ENCODE measurements around the gene FBXL12.
"Not testable (repeated sequence)": the region's sequence is repeated elsewhere in the genome, so short reads cannot be mapped to it uniquely, and the experiment has no call there.

The FBXL12 gene, protein sequence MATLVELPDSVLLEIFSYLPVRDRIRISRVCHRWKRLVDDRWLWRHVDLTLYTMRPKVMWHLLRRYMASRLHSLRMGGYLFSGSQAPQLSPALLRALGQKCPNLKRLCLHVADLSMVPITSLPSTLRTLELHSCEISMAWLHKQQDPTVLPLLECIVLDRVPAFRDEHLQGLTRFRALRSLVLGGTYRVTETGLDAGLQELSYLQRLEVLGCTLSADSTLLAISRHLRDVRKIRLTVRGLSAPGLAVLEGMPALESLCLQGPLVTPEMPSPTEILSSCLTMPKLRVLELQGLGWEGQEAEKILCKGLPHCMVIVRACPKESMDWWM

DNA sequence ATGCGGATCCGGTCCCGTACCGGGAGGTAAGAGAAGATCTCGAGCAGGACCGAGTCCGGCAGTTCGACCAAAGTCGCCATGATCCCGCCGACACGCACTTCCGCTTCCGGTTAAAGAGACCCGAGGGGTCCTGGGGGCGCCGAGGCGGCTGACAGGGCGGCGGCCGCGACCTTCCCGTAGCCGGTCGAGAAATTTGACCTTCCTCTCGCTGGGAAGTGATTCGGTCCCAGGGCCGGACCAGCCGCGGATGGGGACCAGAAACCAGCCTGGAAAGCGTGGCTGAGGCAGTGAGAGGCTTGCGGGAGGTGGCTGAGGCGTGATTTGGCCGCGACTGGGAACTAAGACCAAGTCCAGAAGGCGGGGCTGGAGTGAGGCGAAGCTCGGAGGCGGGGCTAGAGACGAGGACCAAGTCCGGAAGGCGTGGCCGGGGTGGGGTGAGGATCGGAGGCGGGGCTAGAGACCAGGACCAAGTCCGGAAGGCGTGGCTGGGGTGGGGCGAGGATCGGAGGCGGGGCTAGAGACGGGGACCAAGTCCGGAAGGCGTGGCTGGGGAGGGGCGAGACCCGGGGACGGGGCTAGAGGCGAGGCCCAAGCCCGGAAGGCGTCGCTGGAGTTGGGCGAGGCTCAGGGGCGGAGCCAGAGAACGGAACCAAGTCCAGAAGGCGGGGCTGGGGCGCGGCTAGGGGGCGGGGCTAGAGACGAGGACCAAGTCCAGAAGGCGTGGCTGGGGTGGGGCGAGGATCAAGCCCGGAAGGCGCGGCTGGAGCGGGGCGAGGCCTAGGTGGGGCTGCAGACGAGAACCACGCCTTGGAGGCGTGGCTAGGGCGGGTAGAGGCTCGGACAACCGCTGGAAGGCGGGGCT lies at the start of gene FBXL12:
Gene FBXL12, minus strand, starts transcription at position 346 of the 862 bp plus-strand sequence. Its CDS starts 266 bp downstream, at position 80.
- peak; percentile 100 for DNase-seq (ENCODE audit: low read depth in 3 of 3, low spot score in 1 of 3)

GRCh38 chr19:9865732-9866501 lies 47.0 kb upstream of the FBXL12 start:
- DNase-seq (ENCODE audit: low read depth in 3 of 3, low spot score in 1 of 3) = peak in 1 of 3 donors; percentile 19

DNA sequence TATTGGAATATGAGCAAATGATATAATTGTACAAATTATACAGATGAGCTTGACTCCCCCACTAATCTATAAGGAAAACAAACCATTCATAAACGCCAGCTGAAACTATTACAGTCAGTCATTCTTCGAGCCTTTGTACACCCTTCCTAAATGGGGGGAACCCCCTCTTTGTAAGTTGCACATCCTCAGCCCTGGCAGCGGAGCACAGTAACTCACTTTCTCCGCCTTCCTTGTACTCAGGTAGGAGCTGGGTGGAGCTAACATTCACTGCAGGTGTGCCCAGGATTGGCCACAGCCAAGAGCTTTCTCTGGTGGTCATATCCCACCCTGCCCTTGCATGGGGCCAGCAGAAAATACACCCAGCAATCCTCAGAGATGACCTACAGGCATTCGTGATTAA lies 44.9 kb upstream of the FBXL12 start:
- DNase-seq (ENCODE audit: low read depth in 3 of 3, low spot score in 1 of 3) = no peak

- DNase-seq (ENCODE audit: low read depth in 3 of 3, low spot score in 1 of 3) = no peak
Measured at GRCh38 chr19:9862938-9863337, 44.1 kb upstream of the FBXL12 start.

GRCh38 chr19:9861503-9861902 lies 42.6 kb upstream of the FBXL12 start:
- no peak for DNase-seq (ENCODE audit: low read depth in 3 of 3, low spot score in 1 of 3)

DNA sequence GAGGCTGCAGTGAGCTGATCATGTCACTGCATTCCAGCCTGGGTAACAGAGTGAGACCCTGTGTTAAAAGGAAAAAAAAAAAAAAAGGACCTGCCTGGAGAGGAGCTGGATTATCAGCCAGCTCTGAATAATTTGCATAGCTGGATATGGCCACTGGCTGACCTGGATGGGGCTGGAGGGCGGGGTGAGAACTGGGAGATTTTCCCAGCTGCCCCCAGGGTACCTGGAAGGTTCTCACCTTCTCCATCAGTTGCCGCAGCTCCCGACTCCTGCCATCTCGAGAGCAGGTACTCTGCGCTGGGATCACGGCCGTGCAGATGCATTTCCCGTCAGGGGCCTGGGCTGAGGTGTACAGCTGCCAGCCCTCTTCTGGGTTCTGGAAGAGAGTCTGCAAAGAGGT lies 41.5 kb upstream of the FBXL12 start:
- DNase-seq (ENCODE audit: low read depth in 3 of 3, low spot score in 1 of 3) = no peak

DNA sequence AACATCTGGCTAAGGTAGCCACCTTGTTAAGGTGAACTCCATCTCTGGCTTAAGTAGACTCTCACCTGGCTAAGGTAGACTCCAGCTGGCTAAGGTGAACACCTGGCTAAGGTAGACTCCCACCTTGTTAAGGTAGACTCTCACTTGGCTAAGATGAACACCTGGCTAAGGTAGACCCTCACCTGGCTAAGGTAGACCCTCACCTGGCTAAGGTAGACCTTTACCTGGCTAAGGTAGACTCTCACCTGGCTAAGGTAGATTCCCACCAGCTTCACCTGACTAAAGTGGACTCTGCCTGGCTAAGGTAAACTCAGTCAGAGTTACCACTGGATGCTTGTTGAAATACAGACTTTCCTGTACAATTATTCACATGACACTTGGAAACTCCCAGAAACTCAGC lies 39.9 kb upstream of the FBXL12 start:
- no peak for DNase-seq (ENCODE audit: low read depth in 3 of 3, low spot score in 1 of 3)

GRCh38 chr19:9857920-9858746 lies 39.3 kb upstream of the FBXL12 start:
- no peak for DNase-seq (ENCODE audit: low read depth in 3 of 3, low spot score in 1 of 3)

DNA sequence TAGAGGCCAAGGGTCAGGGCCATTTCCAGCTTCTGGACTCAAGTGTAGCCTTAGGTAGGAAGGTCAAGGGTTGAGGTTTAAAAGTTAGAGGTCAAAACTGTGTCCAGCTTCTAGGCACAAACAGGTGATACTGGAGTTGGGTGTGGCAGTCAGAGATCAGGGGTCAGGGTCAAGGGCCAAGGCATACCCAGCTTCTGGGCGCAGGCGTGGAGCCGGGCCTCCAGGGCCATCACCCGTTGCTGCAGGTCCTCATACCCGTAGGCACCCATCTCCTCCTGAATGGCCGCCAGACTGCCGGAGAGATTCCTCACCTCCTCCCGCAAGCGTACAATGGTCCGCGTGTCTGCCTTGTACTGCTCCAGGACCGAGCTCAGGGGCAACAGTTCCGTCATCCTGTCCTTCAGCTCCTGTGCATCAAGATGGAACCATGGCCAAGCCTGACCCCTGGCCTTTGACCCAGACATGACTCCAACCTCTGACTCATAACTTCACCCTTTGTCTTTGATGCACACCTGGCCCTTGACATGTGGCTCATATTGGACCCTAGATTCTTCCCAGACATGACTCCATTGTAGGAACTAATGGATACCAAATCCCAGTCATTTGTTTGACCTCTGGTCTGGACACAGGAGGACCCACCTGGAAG lies 38.3 kb upstream of the FBXL12 start:
- DNase-seq (ENCODE audit: low read depth in 3 of 3, low spot score in 1 of 3) = no peak

DNA sequence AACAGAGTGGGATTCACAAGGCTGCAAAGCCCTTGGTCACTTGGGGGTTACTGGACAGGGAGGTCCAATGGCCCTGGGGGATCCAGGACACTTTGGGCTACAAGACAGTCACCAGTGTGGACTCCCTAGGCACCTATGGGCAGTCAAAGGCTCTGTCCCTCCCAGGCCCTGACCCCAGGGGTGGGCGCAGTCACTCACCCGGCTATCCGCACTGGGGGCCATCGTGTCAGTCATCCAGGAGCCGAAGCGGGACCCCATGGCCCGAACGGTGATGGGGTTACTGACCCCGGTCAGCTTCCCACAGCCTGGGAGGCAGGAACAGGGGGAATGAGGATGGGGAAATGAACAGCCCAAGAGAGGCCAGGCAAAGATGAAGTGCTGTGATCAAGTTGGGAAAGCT lies 37.7 kb upstream of the FBXL12 start:
- no peak for DNase-seq (ENCODE audit: low read depth in 3 of 3, low spot score in 1 of 3)

DNA sequence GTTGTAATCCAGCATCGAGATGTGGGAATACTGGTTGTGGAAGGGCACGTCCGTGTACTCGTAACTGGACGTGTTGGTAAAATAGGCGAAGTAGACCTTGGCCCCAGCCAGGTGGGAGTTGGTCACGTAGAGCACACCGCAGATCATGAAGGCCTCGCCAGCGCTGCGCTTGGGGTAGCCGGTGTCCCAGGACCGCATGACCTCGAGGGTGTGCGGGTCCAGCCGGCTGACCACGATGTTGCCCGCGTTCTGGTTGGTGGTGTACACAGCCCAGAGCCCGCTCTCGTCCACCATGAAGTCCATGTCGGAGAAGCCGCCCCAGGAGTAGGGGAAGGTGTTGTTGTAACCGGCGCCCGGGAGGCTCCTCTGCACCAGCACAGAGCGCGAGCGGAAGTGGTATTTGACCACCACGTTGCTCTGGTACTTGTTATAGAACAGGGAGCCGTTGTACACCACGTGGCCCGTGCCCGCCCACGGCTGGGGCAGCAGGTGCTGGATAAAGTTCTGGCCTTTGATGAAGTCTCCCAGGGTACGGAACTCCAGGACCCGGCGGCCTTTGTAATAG lies 35.5 kb upstream of the FBXL12 start:
- DNase-seq (ENCODE audit: low read depth in 3 of 3, low spot score in 1 of 3) = no peak

GRCh38 chr19:9850235-9850959 lies 31.5 kb upstream of the FBXL12 start:
- no peak for DNase-seq (ENCODE audit: low read depth in 3 of 3, low spot score in 1 of 3)

GRCh38 chr19:9849791-9850190 lies 30.9 kb upstream of the FBXL12 start:
- no peak for DNase-seq (ENCODE audit: low read depth in 3 of 3, low spot score in 1 of 3)

- no peak for DNase-seq (ENCODE audit: low read depth in 3 of 3, low spot score in 1 of 3)
Measured at GRCh38 chr19:9848762-9849161, 29.9 kb upstream of the FBXL12 start.

- no peak for DNase-seq (ENCODE audit: low read depth in 3 of 3, low spot score in 1 of 3)
Measured at GRCh38 chr19:9848060-9848459, 29.2 kb upstream of the FBXL12 start.

GRCh38 chr19:9847087-9847671 lies 28.3 kb upstream of the FBXL12 start:
- DNase-seq (ENCODE audit: low read depth in 3 of 3, low spot score in 1 of 3) = peak in 1 of 3 donors; percentile 27

DNA sequence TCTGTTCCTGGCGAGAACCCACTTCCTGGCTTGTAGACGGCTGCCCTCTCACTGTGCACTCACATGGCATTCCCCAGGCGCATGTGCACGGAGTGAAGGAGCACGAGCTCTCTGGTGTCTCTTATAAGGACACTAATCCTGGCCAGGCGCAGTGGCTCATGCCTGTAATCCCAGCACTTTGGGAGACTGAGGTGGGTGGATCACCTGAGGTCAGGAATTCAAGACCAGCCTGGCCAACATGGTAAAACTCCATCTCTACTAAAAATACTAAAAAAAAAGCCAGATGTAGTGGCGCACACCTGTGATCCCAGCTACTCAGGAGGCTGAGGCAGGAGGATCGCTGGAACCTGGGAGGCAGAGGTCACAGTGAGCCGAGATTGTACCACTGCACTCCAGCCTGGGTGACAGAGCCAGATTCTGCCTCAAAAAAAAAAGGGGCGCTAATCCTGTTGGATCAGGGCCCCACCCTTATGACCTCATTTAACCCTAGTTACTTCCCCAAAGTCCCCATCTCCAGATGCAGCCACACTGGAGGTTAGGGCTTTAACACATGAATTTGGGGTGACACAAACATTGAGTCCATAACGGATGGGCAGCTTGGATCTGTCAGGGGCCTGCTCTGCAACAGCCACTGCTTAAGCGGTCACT lies 24.9 kb upstream of the FBXL12 start:
- not testable (repeated sequence) for DNase-seq (ENCODE audit: low read depth in 3 of 3, low spot score in 1 of 3)

Measured in stimulated activated CD4-positive, alpha-beta T cell treated with anti-CD3 and anti-CD28 coated beads, TNF-alpha, amount 100 ng/mL, for 1 hour (primary cell).